H7 (cell line): Measurements from ENCODE around the gene PPY. TPM values are rescaled to one million over a fixed set of nuclear protein-coding genes. Genes with fewer than 3 reads are reported as not detected.

ENCODE experiments used
- DNase-seq: peaks from one replicate; pipeline ENCODE4 v3.0.0; 2012
- H3K27me3 ChIP-seq: 2 replicates; pipeline ENCODE4 v1.6.0; 2011; ENCODE audit warnings: mild to moderate bottlenecking, low read length; ENCODE audit not compliant: control insufficient read depth, insufficient read depth
- H3K36me3 ChIP-seq: replicated peaks from 2 replicates; pipeline ENCODE4 v1.5.1; 2011; ENCODE audit warnings: low read length; ENCODE audit not compliant: control insufficient read depth, insufficient read depth
- H3K4me3 ChIP-seq: 2 replicates; pipeline ENCODE4 v1.5.1; 2011; ENCODE audit warnings: low read depth, mild to moderate bottlenecking, control low read depth, low read length, moderate library complexity; ENCODE audit not compliant: insufficient read depth
- total RNA-seq: library from RNA; depleted of rRNA; stranded (reverse); fragments of >200 nt; shearing (Covaris generic); gene quantifications from 2 replicates; pipeline ENCODE4 v1.2.3, GENCODE V29; 2014

The PPY gene
- total RNA-seq, 1 experiment from 2014 or later, result not detected

- Histone ChIP-seq H3K27me3 (peaks cover 15% of the 10 kb centered on the region), H3K36me3 (no peaks in the 10 kb centered on the region), H3K4me3 (no peak overlapping the region)
- no peak for DNase-seq
These were observed 30.4 kb downstream of the PPY start for GRCh38 chr17:43911904-43912303.

DNA sequence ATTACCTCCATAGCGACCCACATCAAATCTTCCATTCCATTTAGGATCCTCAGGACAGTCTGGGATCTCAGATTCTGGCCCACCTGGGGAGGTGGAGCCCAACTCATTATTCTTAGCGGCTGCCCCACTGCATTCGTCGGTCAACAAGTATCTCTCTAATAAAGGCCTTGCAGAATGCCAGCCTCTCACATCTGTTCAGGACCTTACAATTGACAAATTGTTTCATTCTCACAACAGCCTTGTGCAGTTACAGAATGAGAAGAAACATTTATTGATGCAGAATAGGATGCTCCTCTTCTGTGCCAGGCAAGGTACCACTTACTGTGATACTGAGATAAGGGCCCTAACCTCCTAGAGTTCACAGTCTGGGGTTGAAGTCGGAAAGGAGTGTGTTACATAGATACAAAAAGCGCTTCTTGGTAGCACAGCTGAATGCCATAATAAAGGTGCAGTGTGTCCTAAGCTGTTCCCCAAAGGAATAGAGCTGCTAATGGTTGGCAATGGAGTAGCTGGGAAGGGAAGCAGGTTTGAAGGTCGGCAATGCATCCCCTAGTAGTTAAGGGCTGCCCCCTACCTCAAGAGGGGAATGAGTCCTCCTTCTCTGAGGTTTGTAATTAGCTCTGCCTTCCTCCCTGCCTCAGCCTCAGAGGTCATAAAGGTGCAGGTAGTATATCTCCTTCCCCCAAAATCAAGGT lies 32.6 kb downstream of the PPY start:
- Histone ChIP-seq H3K27me3 (peaks cover 33% of the 10 kb centered on the region), H3K36me3 (no peaks in the 10 kb centered on the region), H3K4me3 (no peak overlapping the region)
- no peak for DNase-seq

DNA sequence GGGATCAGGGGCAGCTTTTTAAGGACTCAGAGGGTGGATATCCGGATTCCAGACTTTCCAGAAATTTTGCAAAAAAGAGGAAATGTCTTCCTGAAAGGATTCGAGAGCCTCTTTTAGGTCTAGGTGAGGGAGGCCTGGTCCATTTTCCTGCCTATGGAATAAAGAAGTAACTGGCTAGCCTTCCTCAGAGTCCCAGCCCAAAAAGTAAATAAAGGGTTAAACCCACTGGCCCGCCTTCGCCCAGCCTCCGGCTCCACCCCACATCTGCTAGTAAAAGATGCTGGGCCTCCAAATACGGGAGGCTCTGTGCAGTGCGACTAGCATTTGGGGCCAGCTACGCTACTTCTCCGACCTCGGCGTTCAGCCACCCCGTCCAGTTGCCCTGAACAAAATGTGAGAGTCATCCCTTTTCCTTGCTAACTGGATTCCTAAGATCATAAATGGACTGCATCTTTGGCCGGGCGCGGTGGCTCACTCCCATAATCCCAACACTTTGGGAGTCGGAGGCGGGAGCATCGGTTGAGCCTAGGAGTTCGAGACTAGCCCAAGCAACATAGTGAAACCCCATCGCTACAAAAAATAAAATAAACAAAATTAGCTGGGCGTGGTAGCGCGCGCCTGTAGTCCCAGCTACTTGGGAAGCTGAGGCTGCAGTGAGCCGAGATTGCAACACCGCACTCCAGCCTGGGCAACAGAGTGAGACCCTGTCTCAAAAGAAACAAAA lies 34.1 kb downstream of the PPY start:
- peak overlapping the region; percentile 64 for H3K4me3 ChIP-seq
- DNase-seq, result peak; percentile 82
- peaks cover 41% of the 10 kb centered on the region for H3K27me3 ChIP-seq
- H3K36me3 ChIP-seq, result no peaks in the 10 kb centered on the region

DNA sequence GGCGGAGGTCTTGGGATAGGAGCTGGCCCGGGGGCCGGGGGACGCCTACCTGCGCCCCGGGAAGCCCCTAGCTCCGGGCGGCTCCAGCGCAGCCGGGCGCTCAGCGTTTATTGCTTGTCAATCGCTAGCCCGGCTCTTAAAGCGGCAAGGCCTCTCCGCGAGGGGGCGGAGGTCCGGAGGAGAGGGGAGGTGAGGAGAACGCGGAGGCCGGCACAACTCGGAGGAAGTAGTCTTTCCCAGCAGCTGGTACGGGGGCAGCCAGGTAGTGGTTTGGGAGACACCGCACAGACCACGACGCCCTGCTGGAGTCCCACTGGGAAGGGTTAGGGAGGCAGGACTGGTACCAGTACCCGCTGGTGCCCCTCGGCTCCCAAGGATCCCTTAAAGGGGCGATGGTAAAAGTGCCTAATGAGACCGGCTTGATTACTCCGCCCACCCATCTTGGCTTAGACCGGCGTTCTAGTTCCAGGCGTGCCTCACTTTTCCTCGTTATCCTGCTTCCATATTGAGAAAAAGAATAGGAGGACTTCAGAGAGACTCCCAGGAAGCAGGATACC lies 34.8 kb downstream of the PPY start, which contains the start of gene MPP2:
MPP2 (minus strand) TSS at position 112 of the 557 bp plus-strand sequence. CDS start 3,076 bp downstream, outside the sequence.
- Histone ChIP-seq H3K4me3 (peak within 1 kb of the TSS; percentile 64), H3K27me3 (peaks cover 41% of the 10 kb centered on the region), H3K36me3 (no peaks in the 10 kb centered on the region)
- peak; percentile 93 for DNase-seq

- H3K36me3 ChIP-seq, result no peaks in the 10 kb centered on the region
- H3K27me3 ChIP-seq, result peaks cover 45% of the 10 kb centered on the region
- peak overlapping the region; percentile 64 for H3K4me3 ChIP-seq
- no peak for DNase-seq
These were observed 35.3 kb downstream of the PPY start for GRCh38 chr17:43906951-43907424.

DNA sequence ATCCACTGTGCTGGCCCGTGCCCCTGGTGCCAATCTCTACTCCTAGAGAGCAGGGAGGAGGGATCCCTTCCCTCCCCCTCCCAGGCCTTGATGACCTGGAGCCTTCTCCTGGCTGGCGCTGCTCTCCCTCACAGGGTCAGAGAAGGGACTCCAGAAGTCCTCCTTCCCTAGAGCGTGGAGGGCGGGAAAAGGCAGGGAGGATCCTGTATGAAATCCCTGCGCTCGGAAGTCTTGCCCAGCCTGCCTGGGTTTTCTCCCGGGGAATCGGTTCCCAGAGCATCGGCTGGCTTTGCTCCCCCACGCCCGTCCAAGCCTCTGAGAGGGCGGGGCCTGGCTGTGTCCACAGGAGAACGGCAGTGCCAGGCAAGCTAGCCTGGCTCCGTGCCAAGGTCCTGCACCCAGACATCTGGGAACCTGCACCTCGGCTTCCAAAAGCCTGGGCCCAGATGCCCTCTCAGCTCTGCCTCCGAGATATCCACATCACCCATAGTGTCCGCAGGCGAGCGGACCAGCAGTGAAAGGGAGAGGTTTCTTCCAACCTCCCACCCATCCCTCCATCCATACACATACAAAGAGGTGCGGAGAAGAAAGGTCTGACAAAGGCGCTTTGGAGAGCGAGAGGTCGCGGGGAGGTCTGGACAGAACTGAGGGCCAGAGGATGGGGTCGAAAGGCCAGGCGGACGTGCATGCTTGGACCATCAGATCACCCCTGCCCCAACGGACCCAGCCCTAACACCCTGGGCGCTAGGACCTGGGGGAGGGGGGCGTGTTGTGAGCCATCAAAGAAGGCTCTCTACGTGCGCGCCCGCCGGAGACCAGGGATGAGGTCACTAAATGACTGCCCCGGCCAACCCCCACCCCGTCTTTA lies 36.1 kb downstream of the PPY start:
- H3K4me3 ChIP-seq, result peak overlapping the region; percentile 64
- DNase-seq, result peak; percentile 92
- H3K27me3 ChIP-seq, result peaks cover 49% of the 10 kb centered on the region
- no peaks in the 10 kb centered on the region for H3K36me3 ChIP-seq

DNA sequence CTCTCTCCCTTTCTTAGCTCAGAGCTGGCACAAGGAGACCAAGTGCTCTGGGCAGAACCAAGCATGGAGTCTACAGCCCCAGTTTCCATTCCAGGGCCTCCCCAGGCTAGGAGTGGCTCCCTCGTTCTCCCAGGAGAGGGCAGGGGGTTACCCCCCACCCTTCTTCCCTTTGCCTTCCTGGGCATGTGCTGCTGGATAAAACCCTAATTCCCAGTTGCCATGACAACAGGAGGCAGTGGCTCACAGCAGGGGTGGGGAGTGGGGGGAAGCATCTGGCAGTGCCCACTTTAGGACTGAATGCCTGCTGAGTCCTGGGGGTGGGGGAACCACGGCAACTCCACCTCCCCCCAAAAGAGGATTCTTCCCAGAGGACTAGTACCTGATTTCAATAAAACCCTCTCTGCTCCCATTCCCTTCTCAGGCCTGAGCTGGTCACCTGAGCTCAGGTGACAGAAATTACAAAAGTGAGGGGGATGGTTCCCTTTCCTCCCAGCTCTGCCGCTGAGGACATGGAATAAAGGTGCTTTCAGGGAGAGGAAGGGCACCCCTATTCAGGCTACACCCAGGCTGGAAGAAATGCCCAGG lies 36.8 kb downstream of the PPY start:
- DNase-seq, result peak; percentile 67
- H3K36me3 ChIP-seq, result no peaks in the 10 kb centered on the region
- H3K27me3 ChIP-seq, result peaks cover 55% of the 10 kb centered on the region
- H3K4me3 ChIP-seq, result peak overlapping the region; percentile 64

- H3K4me3 ChIP-seq, result no peak overlapping the region
- no peak for DNase-seq
- peaks cover 42% of the 10 kb centered on the region for H3K27me3 ChIP-seq
- H3K36me3 ChIP-seq, result no peaks in the 10 kb centered on the region
These were observed 40.3 kb downstream of the PPY start for GRCh38 chr17:43901861-43902589.

DNA sequence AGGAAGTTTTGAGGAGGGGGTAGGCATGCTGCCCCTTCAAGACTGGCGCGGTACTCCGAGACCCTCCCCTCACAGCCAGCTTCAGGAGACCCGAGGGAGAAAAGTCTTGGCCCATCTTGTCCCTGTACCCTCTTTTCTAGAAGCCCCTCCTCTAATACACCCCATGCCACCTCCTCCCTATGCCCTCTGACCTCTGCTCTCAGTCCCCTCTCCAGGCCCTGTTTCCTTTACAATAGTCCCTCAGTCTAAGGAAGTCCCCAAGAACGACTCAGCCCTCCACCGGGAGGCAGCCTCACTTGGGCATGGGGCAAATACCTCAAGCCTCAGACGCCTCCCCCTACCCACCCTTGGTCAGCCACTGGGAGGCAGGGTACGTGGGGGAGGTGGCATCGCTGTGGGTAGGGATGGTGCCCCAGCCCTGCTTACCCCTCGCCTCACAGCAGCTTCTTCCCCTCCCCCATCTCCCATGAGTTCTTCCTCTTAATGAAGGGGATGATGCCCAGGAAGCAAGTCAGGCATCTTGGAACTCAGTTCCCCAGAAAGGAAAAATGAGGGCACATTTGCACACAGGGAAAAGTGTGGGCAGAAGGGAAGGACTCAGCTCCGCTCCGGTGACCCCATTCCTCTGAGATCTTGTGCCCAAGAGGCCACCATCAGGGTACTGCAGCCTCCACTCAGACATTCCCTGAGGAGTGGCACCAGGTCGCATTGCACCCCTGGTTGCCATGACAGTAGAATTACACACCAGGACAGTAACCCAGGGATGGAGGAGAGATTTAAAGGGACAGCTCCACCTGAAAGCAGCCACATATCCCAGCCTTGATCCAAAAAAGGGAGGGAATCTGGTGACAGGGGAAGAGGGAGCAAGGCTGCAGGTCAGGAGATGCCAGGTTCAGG lies 41.2 kb downstream of the PPY start:
- DNase-seq, result peak; percentile 48

GRCh38 chr17:43900183-43900857 lies 42.0 kb downstream of the PPY start:
- Histone ChIP-seq H3K36me3 (no peaks in the 10 kb centered on the region), H3K27me3 (peaks cover 28% of the 10 kb centered on the region), H3K4me3 (peak overlapping the region; percentile 61)
- DNase-seq, result peak; percentile 99

More for the DNA sequence above, 41.2 kb downstream of the PPY start:
- Histone ChIP-seq H3K4me3 (peak overlapping the region; percentile 61), H3K27me3 (peaks cover 36% of the 10 kb centered on the region), H3K36me3 (no peaks in the 10 kb centered on the region)

DNA sequence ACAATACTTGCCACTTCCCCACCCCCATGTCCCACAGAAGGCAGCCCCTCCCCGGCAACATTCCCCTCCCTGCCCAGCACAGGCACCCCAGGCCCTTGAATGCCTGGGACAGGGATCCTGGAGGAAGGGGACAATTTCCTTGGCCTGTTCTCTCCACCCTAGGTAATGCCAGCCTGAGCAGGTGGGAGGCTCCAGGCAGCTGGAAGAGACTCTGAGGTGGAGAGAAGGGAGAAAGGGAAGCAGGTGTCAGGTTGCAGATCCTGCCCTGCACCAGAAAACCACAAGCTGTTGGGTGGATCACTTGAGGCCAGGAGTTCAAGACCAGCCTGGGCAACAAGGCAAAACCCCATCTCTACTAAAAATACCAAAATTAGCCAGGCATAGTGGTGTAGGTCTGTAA lies 43.8 kb downstream of the PPY start:
- no peak for DNase-seq
- no peak overlapping the region for H3K4me3 ChIP-seq
- no peaks in the 10 kb centered on the region for H3K36me3 ChIP-seq
- H3K27me3 ChIP-seq, result peaks cover 16% of the 10 kb centered on the region

DNA sequence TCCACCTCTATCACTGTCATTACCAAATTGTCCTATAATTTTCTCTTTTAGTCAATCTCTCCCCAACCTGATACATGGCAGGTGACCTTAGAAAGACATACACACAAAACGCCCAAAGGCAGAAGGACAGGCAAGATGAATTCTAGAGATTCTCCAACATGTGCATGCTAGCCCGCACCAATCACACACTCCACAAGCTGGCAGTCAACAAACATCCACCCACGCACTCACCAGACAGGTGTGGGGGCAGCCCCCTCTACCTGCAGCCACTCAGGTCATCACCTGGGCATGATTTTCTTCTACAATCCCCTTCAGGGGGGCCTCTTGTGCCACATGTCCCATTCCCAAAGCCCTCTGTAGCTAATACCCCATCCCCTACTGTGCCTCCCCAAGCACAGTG lies 44.4 kb downstream of the PPY start:
- H3K36me3 ChIP-seq, result no peaks in the 10 kb centered on the region
- no peak for DNase-seq
- no peak overlapping the region for H3K4me3 ChIP-seq
- H3K27me3 ChIP-seq, result peaks cover 16% of the 10 kb centered on the region
